IMR-90 (cell line): Measurements from ENCODE around the gene CDK6. TPM values are rescaled to one million over a fixed set of nuclear protein-coding genes. Genes with fewer than 3 reads are reported as not detected.

Experiments
- ATAC-seq: fragments of 200-7000 bp; cut with Tn5 transposase; 2 replicates; pipeline ENCODE4 v1.9.1; 2020; ENCODE audit warnings: low read depth, mild to moderate bottlenecking, moderate library complexity
- BruUV-seq: library from RNA; stranded (reverse); fragments of 400-500 nt; replicated peaks from 2 replicates; lab custom pipeline; 2021; lab: Mats Ljungman, UMichigan
- CTCF ChIA-PET: fragments of 300-600 bp; formaldehyde crosslinking; extraction: SDS; loops from one replicate; lab custom pipeline; 2021; ENCODE audit warnings: antibody characterized with exemption; lab: Yijun Ruan, JAX
- POLR2A ChIA-PET: fragments of 300-600 bp; sonication (Branson Sonifier 250); formaldehyde crosslinking; loops from one replicate; lab custom pipeline; 2022; ENCODE audit warnings: antibody characterized with exemption; ENCODE audit not compliant: unreplicated experiment; lab: Charles Lee
- DNase-seq: peaks from one replicate; pipeline ENCODE4 v3.0.0; 2013
- H2AFZ ChIP-seq: replicated peaks from 2 replicates; pipeline ENCODE3; 2013; ENCODE audit warnings: low read length, mild to moderate bottlenecking; ENCODE audit not compliant: poor library complexity
- H2AK5ac ChIP-seq: 2 replicates; pipeline ENCODE4 v1.6.1; 2013; ENCODE audit warnings: low read depth, low read length, inconsistent platforms
- H2AK9ac ChIP-seq: replicated peaks from 2 replicates; pipeline ENCODE3; 2013; ENCODE audit warnings: mild to moderate bottlenecking, low read depth, low read length, moderate library complexity; ENCODE audit not compliant: poor library complexity
- H2BK120ac ChIP-seq: 2 replicates; pipeline ENCODE4 v1.6.1; 2013; ENCODE audit warnings: low read depth, low read length, inconsistent platforms
- H2BK15ac ChIP-seq: 3 replicates; pipeline ENCODE4 v1.6.1; 2013; ENCODE audit warnings: low read depth, low read length, inconsistent platforms
- H2BK20ac ChIP-seq: 2 replicates; pipeline ENCODE4 v1.6.1; 2013; ENCODE audit warnings: low read depth, mild to moderate bottlenecking, inconsistent platforms, low read length, moderate library complexity
- H2BK5ac ChIP-seq: 2 replicates; pipeline ENCODE4 v1.6.1; 2013; ENCODE audit warnings: mild to moderate bottlenecking, low read depth, low read length, inconsistent platforms; ENCODE audit not compliant: poor library complexity, severe bottlenecking
- H3K14ac ChIP-seq: replicated peaks from 2 replicates; pipeline ENCODE4 v1.6.1; 2013; ENCODE audit warnings: low read depth, low read length, inconsistent platforms
- H3K18ac ChIP-seq: 2 replicates; pipeline ENCODE4 v1.6.1; 2013; ENCODE audit warnings: low read depth, low read length, control low read depth
- H3K23ac ChIP-seq: 2 replicates; pipeline ENCODE4 v1.6.1; 2013; ENCODE audit warnings: low read depth, low read length, inconsistent platforms
- H3K27ac ChIP-seq: 2 replicates; pipeline ENCODE4 v1.5.1; 2013; ENCODE audit warnings: mild to moderate bottlenecking, control low read depth, low read length; ENCODE audit not compliant: insufficient read depth
- H3K27me3 ChIP-seq: 2 replicates; pipeline ENCODE4 v1.6.1; 2013; ENCODE audit warnings: low read length; ENCODE audit not compliant: control insufficient read depth, insufficient read depth
- H3K36me3 ChIP-seq: 2 replicates; pipeline ENCODE4 v1.6.1; 2013; ENCODE audit warnings: low read length, mixed read lengths; ENCODE audit not compliant: control insufficient read depth, insufficient read depth
- H3K4ac ChIP-seq: 2 replicates; pipeline ENCODE4 v1.6.1; 2013; ENCODE audit warnings: low read depth, low read length, inconsistent platforms
- H3K4me1 ChIP-seq: 2 replicates; pipeline ENCODE4 v1.6.1; 2013; ENCODE audit warnings: low read length, mixed read lengths; ENCODE audit not compliant: control insufficient read depth, insufficient read depth
- H3K4me2 ChIP-seq: 2 replicates; pipeline ENCODE4 v1.6.1; 2013; ENCODE audit warnings: low read depth, mild to moderate bottlenecking, control low read depth, low read length, moderate library complexity
- H3K4me3 ChIP-seq: 2 replicates; pipeline ENCODE4 v1.5.1; 2013; ENCODE audit warnings: low read depth, mild to moderate bottlenecking, control low read depth, low read length, moderate library complexity; ENCODE audit not compliant: insufficient read depth
- H3K56ac ChIP-seq: 2 replicates; pipeline ENCODE4 v1.6.1; 2013; ENCODE audit warnings: low read length, inconsistent platforms; ENCODE audit not compliant: insufficient read depth; ENCODE audit errors: extremely low read depth
- H3K79me1 ChIP-seq, 2 experiments: 2 replicates each; pipeline ENCODE4 v1.6.1; 2013; ENCODE audit warnings: low read length in 2 of 2, inconsistent platforms in 1 of 2, low read depth in 1 of 2
- H3K9ac ChIP-seq: 2 replicates; pipeline ENCODE4 v1.6.1; 2013; ENCODE audit warnings: low read depth, low read length, control low read depth
- H3K9me1 ChIP-seq: 2 replicates; pipeline ENCODE4 v1.6.1; 2013; ENCODE audit warnings: low read length, inconsistent platforms; ENCODE audit not compliant: insufficient read depth
- H3K9me3 ChIP-seq: 2 replicates; pipeline ENCODE4 v1.6.1; 2013; ENCODE audit warnings: low read length; ENCODE audit not compliant: control insufficient read depth, insufficient read depth
- H4K20me1 ChIP-seq: 2 replicates; pipeline ENCODE4 v1.6.1; 2013; ENCODE audit warnings: low read length, inconsistent platforms; ENCODE audit not compliant: insufficient read depth
- H4K5ac ChIP-seq: 2 replicates; pipeline ENCODE4 v1.6.1; 2013; ENCODE audit warnings: mild to moderate bottlenecking, low read depth, low read length, control low read depth
- H4K8ac ChIP-seq, 2 experiments: 2 replicates each; pipeline ENCODE4 v1.6.1; 2013; ENCODE audit warnings: low read depth in 2 of 2, low read length in 2 of 2, control low read depth in 1 of 2, inconsistent platforms in 1 of 2
- H4K91ac ChIP-seq: 2 replicates; pipeline ENCODE4 v1.6.1; 2013; ENCODE audit warnings: low read depth, low read length, inconsistent platforms; ENCODE audit not compliant: insufficient read depth
- CEBPB ChIP-seq: IDR thresholded peaks from 2 replicates; pipeline ENCODE4 v1.6.1; 2012; ENCODE audit warnings: low read depth, low read length, improper control_type of control experiment
- CTCF ChIP-seq: conservative IDR thresholded peaks from 2 replicates; pipeline ENCODE4 v1.5.1; 2012; ENCODE audit warnings: mild to moderate bottlenecking, low read depth, low read length, improper control_type of control experiment
- ELK1 ChIP-seq: fragments of 150-350 bp; IDR thresholded peaks from 2 replicates; pipeline ENCODE4 v1.6.1; 2016; ENCODE audit warnings: low read depth, mild to moderate bottlenecking, low read length, moderate library complexity, borderline replicate concordance
- NFE2L2 ChIP-seq: fragments of 150-350 bp; IDR thresholded peaks from 2 replicates; pipeline ENCODE4 v1.6.1; 2016; ENCODE audit warnings: low read depth, mild to moderate bottlenecking, low read length
- POLR2A ChIP-seq: IDR thresholded peaks from 2 replicates; pipeline ENCODE4 v1.6.1; 2012; ENCODE audit warnings: mild to moderate bottlenecking, low read depth, low read length
- whole genome bisulfite sequencing, 2 experiments: methylation state at CpG; one replicate each; pipeline versions ENCODE4 v1.1.5 to v1.1.7; 2013; ENCODE audit warnings: missing lambda C conversion rate in 2 of 2; ENCODE audit not compliant: insufficient read length in 1 of 2; ENCODE audit errors: extremely low coverage in 2 of 2; 5-methylcytosine and 5-hydroxymethylcytosine counted together
- dilution Hi-C: fragments of 300-500 bp; cut with HindIII; formaldehyde crosslinking; loops from one replicate; pipeline ENCODE4 v1.14.3; 2018; ENCODE audit warnings: low sequenced_read_pairs; ENCODE audit not compliant: unreplicated experiment
- in situ Hi-C: fragments of 300-500 bp; cut with MboI; formaldehyde crosslinking; loops from 3 replicates; pipeline ENCODE4 v1.14.3; 2019; ENCODE audit warnings: low sequenced_read_pairs, inconsistent platforms, mixed read lengths
- intact Hi-C: fragments of 100-400 bp; cut with micrococcal nuclease; formaldehyde crosslinking; loops from 2 replicates; pipeline ENCODE4 v1.10.0; 2022
- polyA plus RNA-seq, 3 experiments: library from polyadenylated mRNA; depleted of rRNA; stranded (reverse); fragments of >200 nt; gene quantifications; 2 replicates each; pipeline ENCODE4 v1.2.3, GENCODE V29; 2012; ENCODE audit warnings: low replicate concordance in 1 of 3
- total RNA-seq: library from RNA; depleted of rRNA; stranded (reverse); fragments of >200 nt; gene quantifications from 2 replicates; pipeline ENCODE4 v1.2.3, GENCODE V29; 2012

CDK6 gene
- total and polyA plus RNA-seq, 2 of the 4 experiments (the other 2 are of a cell fraction), result 21.5 to 195 TPM

- H4K20me1 ChIP-seq, result peaks cover 3% of the 10 kb centered on the region; the same call in 1 of the 2 replicates
- H4K8ac ChIP-seq, result no peak overlapping the region
- in situ Hi-C loops, result no loop called here
- POLR2A ChIA-PET, result no interaction called here
- DNase-seq (peak; percentile 54), ATAC-seq (no peak)
- H3K23ac ChIP-seq, result no peak overlapping the region
- CTCF ChIA-PET, result no interaction called here
- H2AFZ ChIP-seq, result no peak overlapping the region
- no peak overlapping the region for H3K4ac ChIP-seq
- no peaks in the 10 kb centered on the region for H3K9me3 ChIP-seq
- no peak overlapping the region for H4K91ac ChIP-seq
- H3K27me3 ChIP-seq, result no peaks in the 10 kb centered on the region
- intact Hi-C loops, result loop anchor here (5.0 kb wide), 1 partner anchor 87 kb away; the partner anchor contains the start of genes PEX1 and RBM48
- no peak overlapping the region for H2BK20ac ChIP-seq
- peaks cover 14% of the 10 kb centered on the region for H3K4me1 ChIP-seq
- no peak overlapping the region for H3K27ac ChIP-seq
- no peak overlapping the region for H3K9ac ChIP-seq
- H3K9me1 ChIP-seq, result 0 out of 2 replicates have a peak, but pooled peaks cover 11% of the 10 kb centered on the region
- H3K4me2 ChIP-seq, result no peak overlapping the region
- H3K18ac ChIP-seq, result no peak overlapping the region
- H2AK5ac ChIP-seq, result no peak overlapping the region
- no TSS peak for BruUV-seq
- no peak overlapping the region for H2BK15ac ChIP-seq
- TF ChIP-seq NFE2L2 (no peak), CTCF (no peak), CEBPB (peak; percentile 59), POLR2A (no peak), ELK1 (no peak)
- no peak overlapping the region for H3K4me3 ChIP-seq
- 20% methylated on average over 1 of the region's 5 CpGs; no CpG with 5 or more reads in 1 of the 2 experiments for WGBS, 2 experiments
- H4K5ac ChIP-seq, result no peak overlapping the region
- dilution Hi-C loops, result no loop called here
- peaks cover 27% of the 10 kb centered on the region for H3K36me3 ChIP-seq
- H3K56ac ChIP-seq, result no peak overlapping the region
- H3K14ac ChIP-seq, result no peak overlapping the region
- H2BK120ac ChIP-seq, result no peak overlapping the region
- H2BK5ac ChIP-seq, result peak overlapping the region; percentile 44
- no peak overlapping the region for H2AK9ac ChIP-seq
- H3K79me1 ChIP-seq, result peaks cover 17 to 58% of the 10 kb centered on the region in 2 experiments
These were observed 221.7 kb downstream of the CDK6 start for GRCh38 chr7:92614660-92615174.
